Measurements from ENCODE around the gene PTPRT.
"Not testable (repeated sequence)": the region's sequence is repeated elsewhere in the genome, so short reads cannot be mapped to it uniquely, and the experiment has no call there.

PTPRT gene

DNA sequence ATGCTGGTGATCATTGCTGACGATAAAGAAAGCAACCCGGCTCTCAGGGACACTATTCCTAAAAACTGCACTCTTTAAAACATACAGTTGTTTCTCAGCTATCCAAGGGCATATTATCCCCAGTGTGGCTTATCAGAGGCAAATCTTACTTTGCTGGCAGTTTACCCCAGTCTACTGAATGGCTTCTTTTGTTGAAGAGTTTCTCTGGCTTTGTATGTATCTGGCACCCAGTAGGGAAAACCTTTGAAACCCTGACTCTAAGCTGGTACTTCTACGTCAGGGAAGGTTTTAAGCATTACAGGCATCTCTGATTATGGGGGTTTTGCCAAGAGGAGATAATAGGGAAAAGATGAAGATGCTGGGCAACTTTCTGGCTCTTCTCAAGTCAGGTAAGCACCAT is 933.9 kb downstream of the PTPRT start:
- TF ChIP-seq, protein P1, sequence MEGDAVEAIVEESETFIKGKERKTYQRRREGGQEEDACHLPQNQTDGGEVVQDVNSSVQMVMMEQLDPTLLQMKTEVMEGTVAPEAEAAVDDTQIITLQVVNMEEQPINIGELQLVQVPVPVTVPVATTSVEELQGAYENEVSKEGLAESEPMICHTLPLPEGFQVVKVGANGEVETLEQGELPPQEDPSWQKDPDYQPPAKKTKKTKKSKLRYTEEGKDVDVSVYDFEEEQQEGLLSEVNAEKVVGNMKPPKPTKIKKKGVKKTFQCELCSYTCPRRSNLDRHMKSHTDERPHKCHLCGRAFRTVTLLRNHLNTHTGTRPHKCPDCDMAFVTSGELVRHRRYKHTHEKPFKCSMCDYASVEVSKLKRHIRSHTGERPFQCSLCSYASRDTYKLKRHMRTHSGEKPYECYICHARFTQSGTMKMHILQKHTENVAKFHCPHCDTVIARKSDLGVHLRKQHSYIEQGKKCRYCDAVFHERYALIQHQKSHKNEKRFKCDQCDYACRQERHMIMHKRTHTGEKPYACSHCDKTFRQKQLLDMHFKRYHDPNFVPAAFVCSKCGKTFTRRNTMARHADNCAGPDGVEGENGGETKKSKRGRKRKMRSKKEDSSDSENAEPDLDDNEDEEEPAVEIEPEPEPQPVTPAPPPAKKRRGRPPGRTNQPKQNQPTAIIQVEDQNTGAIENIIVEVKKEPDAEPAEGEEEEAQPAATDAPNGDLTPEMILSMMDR (IDR thresholded peaks at IDR 0.05) = no peak
- no peak overlapping the region for H3K4me3 ChIP-seq
- no peak overlapping the region for H3K27ac ChIP-seq
- DNase-seq (ENCODE audit: low spot score) = no peak

DNA sequence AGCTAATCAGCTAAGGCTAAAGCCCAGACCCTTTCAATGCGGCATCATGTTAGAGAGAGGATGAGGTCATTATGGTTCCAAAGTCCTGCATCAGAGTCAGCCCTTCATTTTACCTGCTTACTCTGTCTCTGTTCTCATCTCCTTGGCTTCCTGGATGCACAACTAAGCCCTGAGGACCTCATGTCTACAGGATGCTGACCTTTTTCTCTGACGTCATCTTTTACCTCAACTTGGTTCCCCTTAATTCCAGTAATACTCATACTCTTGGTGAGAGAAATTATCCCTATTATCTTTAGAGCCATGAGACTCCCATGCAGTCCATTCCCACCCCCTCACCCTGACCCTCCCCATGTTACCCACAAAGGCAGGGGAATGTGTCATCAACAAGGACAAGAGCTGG is 935.0 kb downstream of the PTPRT start:
- DNase-seq (ENCODE audit: low spot score) = no peak
- H3K27ac ChIP-seq = no peak overlapping the region
- no peak overlapping the region for H3K4me3 ChIP-seq
- TF ChIP-seq, protein P1 (IDR thresholded peaks at IDR 0.05) = no peak

DNA sequence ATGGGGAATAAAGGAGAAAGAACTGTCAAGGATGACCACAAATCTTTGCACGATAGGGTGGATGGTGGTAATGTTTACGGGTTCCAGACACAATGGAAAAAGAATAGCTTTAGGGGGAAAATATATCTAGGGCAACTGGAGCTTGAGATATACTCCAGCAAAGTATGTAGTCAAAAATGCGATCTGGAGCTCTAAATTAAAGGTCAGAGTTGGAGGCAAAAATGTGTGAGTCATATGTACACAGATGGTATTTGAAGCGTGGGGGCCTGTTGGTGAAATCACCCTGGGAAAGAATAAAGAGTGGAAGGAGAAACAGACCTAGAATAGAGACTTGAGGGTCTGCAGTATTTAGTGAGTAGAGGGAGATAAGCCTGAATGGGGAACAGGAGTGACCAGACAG is 937.6 kb downstream of the PTPRT start:
- TF ChIP-seq, protein P1 (IDR thresholded peaks at IDR 0.05) = no peak
- Histone ChIP-seq H3K27ac (no peak overlapping the region), H3K4me3 (no peak overlapping the region)
- no peak for DNase-seq (ENCODE audit: low spot score)

DNA sequence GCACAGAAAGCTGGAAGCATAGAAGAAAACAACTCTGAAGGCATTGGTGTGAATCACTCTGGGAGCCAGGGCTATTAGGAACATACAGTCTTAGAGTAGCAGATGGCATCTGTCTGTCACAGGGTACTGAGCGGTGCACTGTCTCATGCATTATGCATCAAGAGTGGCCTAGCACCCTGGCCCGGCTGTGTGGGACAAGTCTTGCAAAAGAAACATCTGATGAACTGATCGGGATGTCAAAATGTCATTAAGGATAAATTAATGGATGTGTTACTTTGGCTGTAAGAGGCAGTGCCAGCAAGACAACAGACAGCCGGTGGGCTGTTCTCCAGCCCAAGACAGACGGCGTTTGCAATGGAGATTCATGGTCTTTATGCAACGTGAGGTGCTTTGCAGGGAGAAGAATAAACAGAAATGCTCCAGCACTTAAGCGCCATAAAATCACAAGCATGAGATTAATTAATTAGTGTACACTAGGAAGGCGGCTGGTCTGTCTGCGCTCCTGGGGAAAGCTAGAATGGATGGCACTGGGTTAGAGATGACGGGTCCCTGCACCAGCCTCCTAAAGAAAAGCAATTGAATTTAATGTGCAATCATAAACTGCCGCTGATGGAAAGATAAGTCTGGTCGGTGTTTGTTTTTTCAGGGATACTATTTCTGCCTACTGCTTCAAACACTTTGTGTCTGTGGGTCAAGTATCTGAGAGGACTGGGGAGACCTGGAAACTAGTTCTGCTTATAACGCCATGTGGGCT is 970.9 kb downstream of the PTPRT start:
- Histone ChIP-seq H3K27ac (no peak overlapping the region), H3K4me3 (no peak overlapping the region)
- TF ChIP-seq, protein P1 (IDR thresholded peaks at IDR 0.05) = no peak
- DNase-seq (ENCODE audit: low spot score) = no peak

DNA sequence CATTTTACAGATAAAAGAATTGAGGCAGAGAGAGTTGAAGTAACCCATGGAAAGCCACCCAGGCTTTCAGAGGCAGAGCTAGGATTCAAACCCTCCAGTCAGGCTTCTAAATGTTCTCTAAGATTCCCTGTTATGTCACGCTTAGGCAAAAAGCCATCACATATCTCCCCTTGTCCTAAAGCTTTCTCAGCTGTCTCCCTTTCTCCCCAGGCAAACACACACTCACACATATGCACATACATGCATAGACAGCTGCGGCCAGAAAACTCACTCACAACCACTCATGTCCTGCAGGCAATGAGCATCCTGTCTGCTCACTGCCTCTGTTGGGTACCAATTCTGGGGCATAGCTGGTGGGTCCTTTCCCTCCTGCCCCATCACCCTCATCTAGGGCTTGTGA is 975.6 kb downstream of the PTPRT start:
- Histone ChIP-seq H3K4me3 (no peak overlapping the region), H3K27ac (no peak overlapping the region)
- no peak for DNase-seq (ENCODE audit: low spot score)
- TF ChIP-seq, protein P1 (IDR thresholded peaks at IDR 0.05) = no peak

DNA sequence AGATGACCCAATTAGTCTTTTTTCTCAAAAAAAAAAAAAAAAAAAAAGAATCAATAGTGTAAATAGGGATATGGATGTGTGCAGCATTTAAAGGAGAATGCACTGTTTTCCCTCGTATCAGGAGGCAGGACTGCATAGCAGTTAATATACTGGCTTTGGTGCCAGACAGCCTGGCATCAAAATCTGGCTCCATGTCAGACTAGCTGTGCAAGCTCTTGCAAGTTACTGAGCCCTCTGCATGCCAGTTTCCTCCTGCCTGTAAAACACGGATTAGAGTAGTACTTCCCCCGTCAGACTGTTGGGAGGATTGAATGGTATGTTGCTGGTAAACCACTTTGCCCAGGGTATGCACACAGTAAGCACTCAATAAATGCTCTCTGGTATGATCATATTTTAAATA is 977.3 kb downstream of the PTPRT start:
- TF ChIP-seq, protein P1 (IDR thresholded peaks at IDR 0.05) = no peak
- Histone ChIP-seq H3K4me3 (no peak overlapping the region), H3K27ac (no peak overlapping the region)
- no peak for DNase-seq (ENCODE audit: low spot score)

DNA sequence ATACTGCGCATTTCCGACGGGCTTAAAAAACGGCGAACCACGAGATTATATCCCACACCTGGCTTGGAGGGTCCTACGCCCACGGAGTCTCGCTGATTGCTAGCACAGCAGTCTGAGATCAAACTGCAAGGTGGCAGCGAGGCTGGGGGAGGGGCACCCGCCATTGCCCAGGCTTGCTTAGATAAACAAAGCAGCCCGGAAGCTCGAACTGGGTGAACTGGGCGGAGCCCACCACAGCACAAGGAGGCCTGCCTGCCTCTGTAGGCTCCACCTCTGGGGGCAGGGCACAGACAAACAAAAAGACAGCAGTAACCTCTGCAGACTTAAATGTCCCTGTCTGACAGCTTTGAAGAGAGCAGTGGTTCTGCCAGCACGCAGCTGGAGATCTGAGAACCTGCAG is 983.1 kb downstream of the PTPRT start:
- H3K27ac ChIP-seq; H3K4me3 ChIP-seq; DNase-seq (ENCODE audit: low spot score): not testable (repeated sequence)
